Occipital lobe (tissue), 2 donors: Measurements from ENCODE around the gene NFS1. TPM values are rescaled to one million over a fixed set of nuclear protein-coding genes. Genes with fewer than 3 reads are reported as not detected.

Source experiments
- DNase-seq: peaks from one replicate; lab custom pipeline; 2025; lab: John Stamatoyannopoulos, UW
- total RNA-seq: library from RNA; depleted of rRNA; stranded (reverse); fragments of >200 nt; gene quantifications from one replicate; pipeline ENCODE4 v1.2.3, GENCODE V29; 2014

Gene NFS1
- total RNA-seq, 1 donor from 2014 or later, result 40.6 TPM

GRCh38 chr20:35644806-35645205 is 54.3 kb downstream of the NFS1 start:
- DNase-seq, result no peak

- DNase-seq, result no peak
Observed at GRCh38 chr20:35643045-35643444, 56.1 kb downstream of the NFS1 start.

- no peak for DNase-seq
Observed at GRCh38 chr20:35641743-35642142, 57.4 kb downstream of the NFS1 start.

- DNase-seq, result no peak
Observed at GRCh38 chr20:35640724-35641123, 58.4 kb downstream of the NFS1 start.

GRCh38 chr20:35638751-35639150 is 60.4 kb downstream of the NFS1 start:
- no peak for DNase-seq

GRCh38 chr20:35637276-35637675 is 61.9 kb downstream of the NFS1 start:
- DNase-seq, result no peak

- DNase-seq, result no peak
Observed at GRCh38 chr20:35636095-35636494, 63.1 kb downstream of the NFS1 start.

- no peak for DNase-seq
Observed at GRCh38 chr20:35635652-35636051, 63.5 kb downstream of the NFS1 start.

- DNase-seq, result no peak
Observed at GRCh38 chr20:35632539-35633115, 66.5 kb downstream of the NFS1 start.

GRCh38 chr20:35630636-35631035 is 68.5 kb downstream of the NFS1 start:
- no peak for DNase-seq

- no peak for DNase-seq
Observed at GRCh38 chr20:35629427-35630145, 69.6 kb downstream of the NFS1 start.

GRCh38 chr20:35627121-35627520 is 72.0 kb downstream of the NFS1 start:
- DNase-seq, result no peak

- no peak for DNase-seq
Observed at GRCh38 chr20:35626386-35627001, 72.7 kb downstream of the NFS1 start.

- DNase-seq, result no peak
Observed at GRCh38 chr20:35625584-35626385, 73.4 kb downstream of the NFS1 start.

- DNase-seq, result no peak
Observed at GRCh38 chr20:35621560-35621946, 77.6 kb downstream of the NFS1 start.

- no peak for DNase-seq
Observed at GRCh38 chr20:35620818-35621559, 78.2 kb downstream of the NFS1 start.

- peak; percentile 46 for DNase-seq
Observed at GRCh38 chr20:35619196-35620095, 79.7 kb downstream of the NFS1 start.

- no peak for DNase-seq
Observed at GRCh38 chr20:35618263-35619131, 80.7 kb downstream of the NFS1 start.
